ENCODE measurements around the gene HSD17B13. TPM values are rescaled to one million over a fixed set of nuclear protein-coding genes. Genes with fewer than 3 reads are reported as not detected.

HSD17B13 gene
- total and polyA plus RNA-seq, 2 of the 4 experiments (the other 2 are of a cell fraction), result not detected

DNA sequence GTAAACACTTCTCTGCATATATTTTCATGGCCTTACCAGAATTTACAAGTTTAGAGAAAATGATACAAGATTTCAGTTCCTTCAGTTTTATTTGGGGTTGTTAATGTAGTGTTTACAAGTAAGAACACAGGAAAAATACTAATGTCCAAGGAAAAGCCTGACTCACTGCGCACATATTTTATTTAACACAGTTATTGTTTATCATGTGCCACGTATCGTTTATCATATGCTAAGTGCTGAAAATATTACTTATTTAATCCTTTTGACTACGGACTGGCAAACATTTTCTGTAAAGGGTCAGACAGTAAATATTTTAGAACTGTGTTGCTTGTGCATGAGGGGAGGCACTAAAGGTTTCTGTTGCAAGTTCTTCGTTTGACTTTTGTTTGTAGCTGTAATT is 794 bp downstream of the HSD17B13 start:
- DNase-seq (no peak), ATAC-seq (ENCODE audit: low read depth) (peak; percentile 70)
- no peak overlapping the region for H3K4ac ChIP-seq (ENCODE audit: low read depth, low read length)
- H4K91ac ChIP-seq (ENCODE audit: insufficient read depth, low read depth, low read length), result no peak overlapping the region
- H3K4me2 ChIP-seq (ENCODE audit: low read depth, low read length), result peak overlapping the region; percentile 13
- H3K4me1 ChIP-seq (ENCODE audit: control insufficient read depth, insufficient read depth, low read length), result no peaks in the 10 kb centered on the region; the same call in 1 of the 2 replicates
- ChIA-PET CTCF (no interaction called here), POLR2A (ENCODE audit: unreplicated experiment) (no interaction called here)
- no peak overlapping the region for H2BK20ac ChIP-seq (ENCODE audit: low read depth, low read length)
- no peaks in the 10 kb centered on the region for H3K79me1 ChIP-seq (ENCODE audit: low read depth in 1 of 2, low read length in 2 of 2)
- no peaks in the 10 kb centered on the region for H3K9me1 ChIP-seq (ENCODE audit: insufficient read depth, low read length)
- no peak overlapping the region for H4K5ac ChIP-seq (ENCODE audit: low read depth, low read length)
- H2AFZ ChIP-seq (replicated peaks; ENCODE audit: low read length, poor library complexity), result no peak overlapping the region
- H3K23ac ChIP-seq (ENCODE audit: low read depth, low read length), result no peak overlapping the region
- no peak overlapping the region for H3K9ac ChIP-seq (ENCODE audit: low read depth, low read length)
- intact Hi-C loops (cut with micrococcal nuclease), result no loop called here
- dilution Hi-C loops (cut with HindIII; ENCODE audit: low sequenced_read_pairs, unreplicated experiment), result no loop called here
- H2AK5ac ChIP-seq (ENCODE audit: low read depth, low read length), result no peak overlapping the region
- H2BK120ac ChIP-seq (ENCODE audit: low read depth, low read length), result no peak overlapping the region
- BruUV-seq (replicated peaks), result no TSS peak
- no peaks in the 10 kb centered on the region for H3K36me3 ChIP-seq (ENCODE audit: control insufficient read depth, insufficient read depth, low read length)
- no peak overlapping the region for H3K4me3 ChIP-seq (ENCODE audit: insufficient read depth, low read depth, low read length)
- no peak overlapping the region for H3K27ac ChIP-seq (ENCODE audit: insufficient read depth, low read length)
- no peak overlapping the region for H2BK15ac ChIP-seq (ENCODE audit: low read depth, low read length)
- WGBS, 2 experiments (ENCODE audit: extremely low coverage in 2 of 2, insufficient read length in 1 of 2), result no CpG with 5 or more reads among the region's 5 CpGs
- no peak overlapping the region for H3K56ac ChIP-seq (ENCODE audit: extremely low read depth, insufficient read depth, low read length)
- H2BK5ac ChIP-seq (ENCODE audit: low read depth, low read length, poor library complexity, severe bottlenecking), result no peak overlapping the region
- in situ Hi-C loops (cut with MboI; ENCODE audit: low sequenced_read_pairs), result no loop called here
- no peak overlapping the region for H3K18ac ChIP-seq (ENCODE audit: low read depth, low read length)
- no peak overlapping the region for H2AK9ac ChIP-seq (replicated peaks; ENCODE audit: low read depth, low read length, poor library complexity)
- no peak overlapping the region for H3K14ac ChIP-seq (replicated peaks; ENCODE audit: low read depth, low read length)
- H3K9me3 ChIP-seq (ENCODE audit: control insufficient read depth, insufficient read depth, low read length), result no peaks in the 10 kb centered on the region
- TF ChIP-seq MXI1 (IDR thresholded peaks at IDR 0.05; ENCODE audit: borderline replicate concordance, low read depth, low read length) (no peak), SMC3 (IDR thresholded peaks at IDR 0.05; ENCODE audit: low read depth, low read length) (no peak), CHD1 (IDR thresholded peaks at IDR 0.05; ENCODE audit: low read depth, low read length) (no peak), MAZ (IDR thresholded peaks at IDR 0.05; ENCODE audit: borderline replicate concordance, low read depth, low read length) (no peak), POLR2A (IDR thresholded peaks at IDR 0.05; ENCODE audit: low read depth, low read length) (no peak), RCOR1 (IDR thresholded peaks at IDR 0.05; ENCODE audit: insufficient replicate concordance, low read length) (no peak), RAD21 (IDR thresholded peaks at IDR 0.05; ENCODE audit: low read length) (no peak), NFE2L2 (IDR thresholded peaks at IDR 0.05; ENCODE audit: low read depth, low read length) (no peak), RFX5 (IDR thresholded peaks at IDR 0.05; ENCODE audit: low read depth, low read length) (no peak), BHLHE40 (IDR thresholded peaks at IDR 0.05; ENCODE audit: low read depth, low read length) (no peak), MAFK (IDR thresholded peaks at IDR 0.05; ENCODE audit: low read depth, low read length) (no peak), FOS (IDR thresholded peaks at IDR 0.05; ENCODE audit: low read depth, low read length) (no peak), CEBPB (IDR thresholded peaks at IDR 0.05; ENCODE audit: low read depth, low read length) (no peak)
- TF ChIP-seq, protein P1, sequence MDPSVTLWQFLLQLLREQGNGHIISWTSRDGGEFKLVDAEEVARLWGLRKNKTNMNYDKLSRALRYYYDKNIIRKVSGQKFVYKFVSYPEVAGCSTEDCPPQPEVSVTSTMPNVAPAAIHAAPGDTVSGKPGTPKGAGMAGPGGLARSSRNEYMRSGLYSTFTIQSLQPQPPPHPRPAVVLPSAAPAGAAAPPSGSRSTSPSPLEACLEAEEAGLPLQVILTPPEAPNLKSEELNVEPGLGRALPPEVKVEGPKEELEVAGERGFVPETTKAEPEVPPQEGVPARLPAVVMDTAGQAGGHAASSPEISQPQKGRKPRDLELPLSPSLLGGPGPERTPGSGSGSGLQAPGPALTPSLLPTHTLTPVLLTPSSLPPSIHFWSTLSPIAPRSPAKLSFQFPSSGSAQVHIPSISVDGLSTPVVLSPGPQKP (IDR thresholded peaks at IDR 0.05; ENCODE audit: borderline replicate concordance, low read depth, low read length), result no peak
- TF ChIP-seq, protein P2, sequence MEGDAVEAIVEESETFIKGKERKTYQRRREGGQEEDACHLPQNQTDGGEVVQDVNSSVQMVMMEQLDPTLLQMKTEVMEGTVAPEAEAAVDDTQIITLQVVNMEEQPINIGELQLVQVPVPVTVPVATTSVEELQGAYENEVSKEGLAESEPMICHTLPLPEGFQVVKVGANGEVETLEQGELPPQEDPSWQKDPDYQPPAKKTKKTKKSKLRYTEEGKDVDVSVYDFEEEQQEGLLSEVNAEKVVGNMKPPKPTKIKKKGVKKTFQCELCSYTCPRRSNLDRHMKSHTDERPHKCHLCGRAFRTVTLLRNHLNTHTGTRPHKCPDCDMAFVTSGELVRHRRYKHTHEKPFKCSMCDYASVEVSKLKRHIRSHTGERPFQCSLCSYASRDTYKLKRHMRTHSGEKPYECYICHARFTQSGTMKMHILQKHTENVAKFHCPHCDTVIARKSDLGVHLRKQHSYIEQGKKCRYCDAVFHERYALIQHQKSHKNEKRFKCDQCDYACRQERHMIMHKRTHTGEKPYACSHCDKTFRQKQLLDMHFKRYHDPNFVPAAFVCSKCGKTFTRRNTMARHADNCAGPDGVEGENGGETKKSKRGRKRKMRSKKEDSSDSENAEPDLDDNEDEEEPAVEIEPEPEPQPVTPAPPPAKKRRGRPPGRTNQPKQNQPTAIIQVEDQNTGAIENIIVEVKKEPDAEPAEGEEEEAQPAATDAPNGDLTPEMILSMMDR (conservative IDR thresholded peaks at IDR 0.05; ENCODE audit: low read depth, low read length), result no peak
- TF ChIP-seq, protein P3, sequence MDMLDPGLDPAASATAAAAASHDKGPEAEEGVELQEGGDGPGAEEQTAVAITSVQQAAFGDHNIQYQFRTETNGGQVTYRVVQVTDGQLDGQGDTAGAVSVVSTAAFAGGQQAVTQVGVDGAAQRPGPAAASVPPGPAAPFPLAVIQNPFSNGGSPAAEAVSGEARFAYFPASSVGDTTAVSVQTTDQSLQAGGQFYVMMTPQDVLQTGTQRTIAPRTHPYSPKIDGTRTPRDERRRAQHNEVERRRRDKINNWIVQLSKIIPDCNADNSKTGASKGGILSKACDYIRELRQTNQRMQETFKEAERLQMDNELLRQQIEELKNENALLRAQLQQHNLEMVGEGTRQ (IDR thresholded peaks at IDR 0.05; ENCODE audit: low read depth, low read length), result no peak
- H3K27me3 ChIP-seq (ENCODE audit: control insufficient read depth, insufficient read depth, low read length), result no peaks in the 10 kb centered on the region
- H4K20me1 ChIP-seq (ENCODE audit: insufficient read depth, low read length), result no peaks in the 10 kb centered on the region
- H4K8ac ChIP-seq (ENCODE audit: low read depth in 2 of 2, low read length in 2 of 2), result no peak overlapping the region

Measured in IMR-90 (cell line).